Measurements from ENCODE around the gene TBC1D22A.

Gene TBC1D22A

GRCh38 chr22:46796566-46797195, 34.2 kb downstream of the TBC1D22A start:
- DNase-seq, result no peak

- DNase-seq, result no peak
Observed at GRCh38 chr22:46797355-46797754, 34.9 kb downstream of the TBC1D22A start.

GRCh38 chr22:46798041-46798365, 35.6 kb downstream of the TBC1D22A start:
- no peak for DNase-seq

GRCh38 chr22:46798366-46799350, 36.2 kb downstream of the TBC1D22A start:
- DNase-seq, result peak; percentile 84

- DNase-seq, result no peak
Observed at GRCh38 chr22:46799626-46800025, 37.2 kb downstream of the TBC1D22A start.

GRCh38 chr22:46800102-46800857, 37.8 kb downstream of the TBC1D22A start:
- DNase-seq, result no peak

GRCh38 chr22:46801331-46801811, 38.9 kb downstream of the TBC1D22A start:
- no peak for DNase-seq

- DNase-seq, result no peak
Observed at GRCh38 chr22:46801826-46802607, 39.6 kb downstream of the TBC1D22A start.

- no peak for DNase-seq
Observed at GRCh38 chr22:46802608-46803027, 40.2 kb downstream of the TBC1D22A start.

GRCh38 chr22:46803031-46803880, 40.8 kb downstream of the TBC1D22A start:
- DNase-seq, result peak; percentile 79

GRCh38 chr22:46803936-46804335, 41.5 kb downstream of the TBC1D22A start:
- no peak for DNase-seq

GRCh38 chr22:46806794-46807193, 44.3 kb downstream of the TBC1D22A start:
- no peak for DNase-seq

GRCh38 chr22:46807458-46807857, 45.0 kb downstream of the TBC1D22A start:
- no peak for DNase-seq

GRCh38 chr22:46809153-46809885, 46.9 kb downstream of the TBC1D22A start:
- DNase-seq, result no peak

- DNase-seq, result no peak
Observed at GRCh38 chr22:46810856-46811786, 48.7 kb downstream of the TBC1D22A start.

GRCh38 chr22:46812034-46812605, 49.7 kb downstream of the TBC1D22A start:
- DNase-seq, result no peak

GRCh38 chr22:46812788-46813187, 50.3 kb downstream of the TBC1D22A start:
- DNase-seq, result no peak

- DNase-seq, result no peak
Observed at GRCh38 chr22:46813816-46814597, 51.6 kb downstream of the TBC1D22A start.
